CD8-positive, alpha-beta memory T cell (primary cell): ENCODE measurements around the gene LITAF. TPM values are rescaled to one million over a fixed set of nuclear protein-coding genes. Genes with fewer than 3 reads are reported as not detected.
A peak's percentile ranks its signal among the peaks of the same experiment; 100 is the strongest.
"Not testable (repeated sequence)": the region's sequence is repeated elsewhere in the genome, so short reads cannot be mapped to it uniquely, and the experiment has no call there.

Experiments
- CTCF ChIA-PET: fragments of 350-600 bp; sonication (Branson Sonifier 250); formaldehyde crosslinking; loops from one replicate; lab custom pipeline; 2021; ENCODE audit warnings: antibody characterized with exemption; lab: Charles Lee
- POLR2A ChIA-PET: fragments of 350-600 bp; sonication (Branson Sonifier 250); formaldehyde crosslinking; loops from one replicate; lab custom pipeline; 2021; ENCODE audit warnings: antibody characterized with exemption; lab: Charles Lee
- DNase-seq, 5 donors: peaks; one replicate each; pipeline versions ENCODE4 v3.0.0 to v3.0.0-alpha.2; 2020 to 2022; ENCODE audit warnings: mixed read lengths in 1 of 5
- H3K27ac ChIP-seq: one replicate; pipeline ENCODE4 v1.7.0; 2013; ENCODE audit warnings: low read depth, mild to moderate bottlenecking, low read length, moderate library complexity
- H3K27me3 ChIP-seq: 2 replicates; pipeline ENCODE4 v1.7.0; 2013; ENCODE audit warnings: low read length, mild to moderate bottlenecking; ENCODE audit not compliant: insufficient read depth, poor library complexity, severe bottlenecking
- H3K36me3 ChIP-seq: 2 replicates; pipeline ENCODE4 v1.7.0; 2013; ENCODE audit warnings: mild to moderate bottlenecking, low read length, moderate library complexity; ENCODE audit not compliant: insufficient read depth
- H3K4me1 ChIP-seq: 2 replicates; pipeline ENCODE4 v1.7.0; 2013; ENCODE audit warnings: mild to moderate bottlenecking, low read length, moderate library complexity; ENCODE audit not compliant: insufficient read depth
- H3K4me3 ChIP-seq: 2 replicates; pipeline ENCODE4 v1.7.0; 2013; ENCODE audit warnings: mild to moderate bottlenecking, low read length
- H3K9me3 ChIP-seq: 2 replicates; pipeline ENCODE4 v1.7.0; 2013; ENCODE audit warnings: mild to moderate bottlenecking, low read length
- H3K27ac Mint-ChIP-seq, 8 donors: one replicate each; pipeline ENCODE4 v1.8.0; 2020 to 2021; ENCODE audit warnings: mixed read lengths in 8 of 8, mild to moderate bottlenecking in 6 of 8, inconsistent platforms in 3 of 8, moderate library complexity in 3 of 8
- H3K27me3 Mint-ChIP-seq, 2 donors: one replicate each; pipeline ENCODE4 v1.8.0; 2020 to 2021; ENCODE audit warnings: mixed read lengths in 2 of 2, mild to moderate bottlenecking in 1 of 2, moderate library complexity in 1 of 2
- H3K36me3 Mint-ChIP-seq, 3 donors: one replicate each; pipeline ENCODE4 v1.8.0; 2020 to 2021; ENCODE audit warnings: mixed read lengths in 3 of 3, inconsistent platforms in 1 of 3, mild to moderate bottlenecking in 1 of 3
- H3K4me1 Mint-ChIP-seq, 3 donors: one replicate each; pipeline ENCODE4 v1.8.0; 2020 to 2021; ENCODE audit warnings: mixed read lengths in 3 of 3, inconsistent platforms in 1 of 3, mild to moderate bottlenecking in 1 of 3
- H3K4me3 Mint-ChIP-seq, 7 donors: one replicate each; pipeline ENCODE4 v1.8.0; 2020 to 2021; ENCODE audit warnings: mixed read lengths in 7 of 7, mild to moderate bottlenecking in 6 of 7, moderate library complexity in 4 of 7, inconsistent platforms in 2 of 7
- H3K9me3 Mint-ChIP-seq, 5 donors: one replicate each; pipeline ENCODE4 v1.8.0; 2020 to 2022; ENCODE audit warnings: mixed read lengths in 5 of 5, mild to moderate bottlenecking in 3 of 5, moderate library complexity in 2 of 5, inconsistent platforms in 1 of 5
- polyA plus RNA-seq: library from polyadenylated mRNA; unstranded; fragments of 300-500 nt; fragmentation: Illumina TruSeq; gene quantifications from one replicate; pipeline ENCODE4 v1.2.3, GENCODE V29; 2021
- total RNA-seq, 2 experiments: library from RNA; stranded (reverse); gene quantifications; one replicate each; pipeline ENCODE4 v1.2.3, GENCODE V29; 2021

LITAF gene
- total and polyA plus RNA-seq, 3 experiments from 2014 or later, result 199 to 629 (median 201) TPM

GRCh38 chr16:11510178-11510973, 76.3 kb downstream of the LITAF start:
- Histone ChIP-seq H3K27ac (no peak overlapping the region), H3K4me3 (no peak overlapping the region), H3K9me3 (no peaks in the 10 kb centered on the region), H3K4me1 (no peaks in the 10 kb centered on the region), H3K27me3 (no peaks in the 10 kb centered on the region), H3K36me3 (no peaks in the 10 kb centered on the region)
- ChIA-PET POLR2A (no interaction called here), CTCF (interaction anchor here (1.5 to 1.7 kb wide), 2 partner anchors 11 to 22 kb away, joined by 4 read pairs; no protein-coding TSS in a partner anchor)
- Mint-ChIP-seq H3K4me3 (no peak overlapping the region), H3K36me3 (peaks cover 0 to 8% (median 7%) of the 10 kb centered on the region in 3 donors), H3K4me1 (no peaks in the 10 kb centered on the region), H3K27me3 (no peaks in the 10 kb centered on the region), H3K9me3 (no peaks in the 10 kb centered on the region), H3K27ac (peak overlapping the region in 1 of 8 donors; percentile 11)
- DNase-seq, result no peak

- Histone ChIP-seq H3K27me3 (no peaks in the 10 kb centered on the region), H3K36me3 (no peaks in the 10 kb centered on the region), H3K4me1 (no peaks in the 10 kb centered on the region), H3K27ac (no peak overlapping the region), H3K4me3 (no peak overlapping the region), H3K9me3 (no peaks in the 10 kb centered on the region)
- no peak overlapping the region for H3K4me3 Mint-ChIP-seq
- DNase-seq, result no peak
- ChIA-PET CTCF (interaction anchor here (0.7 kb wide), 1 partner anchor 12 kb away, joined by 3 read pairs; no protein-coding TSS in a partner anchor), POLR2A (no interaction called here)
- no peaks in the 10 kb centered on the region for H3K9me3 Mint-ChIP-seq
- no peaks in the 10 kb centered on the region for H3K27me3 Mint-ChIP-seq
- H3K4me1 Mint-ChIP-seq, result no peaks in the 10 kb centered on the region
- no peak overlapping the region for H3K27ac Mint-ChIP-seq
- H3K36me3 Mint-ChIP-seq, result peaks cover 0 to 7% (median 6%) of the 10 kb centered on the region in 3 donors
Observed at GRCh38 chr16:11507991-11508390, 78.7 kb downstream of the LITAF start.

GRCh38 chr16:11507350-11507749, 79.4 kb downstream of the LITAF start:
- H3K27ac Mint-ChIP-seq, result no peak overlapping the region
- Histone ChIP-seq H3K4me3 (no peak overlapping the region), H3K27me3 (no peaks in the 10 kb centered on the region), H3K9me3 (no peaks in the 10 kb centered on the region), H3K27ac (no peak overlapping the region), H3K4me1 (no peaks in the 10 kb centered on the region), H3K36me3 (no peaks in the 10 kb centered on the region)
- peak overlapping the region in 1 of 7 donors; percentile 65 for H3K4me3 Mint-ChIP-seq
- H3K27me3 Mint-ChIP-seq, result no peaks in the 10 kb centered on the region
- peaks cover 0 to 7% (median 6%) of the 10 kb centered on the region in 3 donors for H3K36me3 Mint-ChIP-seq
- DNase-seq, result no peak
- H3K9me3 Mint-ChIP-seq, result no peaks in the 10 kb centered on the region
- H3K4me1 Mint-ChIP-seq, result no peaks in the 10 kb centered on the region
- ChIA-PET POLR2A (no interaction called here), CTCF (interaction anchor here (0.7 kb wide), 1 partner anchor 11 kb away, joined by 3 read pairs; no protein-coding TSS in a partner anchor)

GRCh38 chr16:11506741-11507305, 79.9 kb downstream of the LITAF start:
- Histone ChIP-seq H3K27ac (no peak overlapping the region), H3K4me1 (no peaks in the 10 kb centered on the region), H3K36me3 (no peaks in the 10 kb centered on the region), H3K9me3 (no peaks in the 10 kb centered on the region), H3K4me3 (no peak overlapping the region), H3K27me3 (no peaks in the 10 kb centered on the region)
- Mint-ChIP-seq H3K9me3 (no peaks in the 10 kb centered on the region), H3K36me3 (peaks cover 0 to 7% (median 6%) of the 10 kb centered on the region in 3 donors), H3K4me1 (no peaks in the 10 kb centered on the region), H3K27ac (no peak overlapping the region), H3K4me3 (no peak overlapping the region), H3K27me3 (no peaks in the 10 kb centered on the region)
- no peak for DNase-seq
- ChIA-PET POLR2A (no interaction called here), CTCF (interaction anchor here (1.3 kb wide), 1 partner anchor 25 kb away, joined by 3 read pairs; no protein-coding TSS in a partner anchor)

- CTCF ChIA-PET, H3K9me3 ChIP-seq, DNase-seq, H3K9me3 Mint-ChIP-seq, H3K4me1 ChIP-seq, H3K27me3 Mint-ChIP-seq, H3K27ac ChIP-seq, H3K36me3 Mint-ChIP-seq, H3K27me3 ChIP-seq, H3K4me3 Mint-ChIP-seq, H3K36me3 ChIP-seq, H3K4me3 ChIP-seq, H3K4me1 Mint-ChIP-seq: not testable (repeated sequence)
- H3K27ac Mint-ChIP-seq, result peak overlapping the region in 1 of 8 donors; percentile 29
- POLR2A ChIA-PET, result interaction anchor here (0.7 kb wide), 1 partner anchor 38 kb away, joined by 5 read pairs; no protein-coding TSS in a partner anchor
Observed at GRCh38 chr16:11504261-11504660, 82.5 kb downstream of the LITAF start.

- no peak overlapping the region for H3K4me3 Mint-ChIP-seq
- no peak overlapping the region for H3K27ac ChIP-seq
- H3K4me1 Mint-ChIP-seq, result peaks cover 0 to 1% (median 0%) of the 10 kb centered on the region in 3 donors
- H3K36me3 ChIP-seq, result no peaks in the 10 kb centered on the region
- CTCF ChIA-PET, result no interaction called here
- no peak for DNase-seq
- no peaks in the 10 kb centered on the region for H3K27me3 ChIP-seq
- POLR2A ChIA-PET, result no interaction called here
- H3K4me3 ChIP-seq, result no peak overlapping the region
- H3K36me3 Mint-ChIP-seq, result no peaks in the 10 kb centered on the region
- H3K27ac Mint-ChIP-seq, result peak overlapping the region in 1 of 8 donors; percentile 30
- no peaks in the 10 kb centered on the region for H3K27me3 Mint-ChIP-seq
- no peaks in the 10 kb centered on the region for H3K9me3 ChIP-seq
- no peaks in the 10 kb centered on the region for H3K4me1 ChIP-seq
- no peaks in the 10 kb centered on the region for H3K9me3 Mint-ChIP-seq
Observed at GRCh38 chr16:11503566-11503965, 83.2 kb downstream of the LITAF start.

GRCh38 chr16:11502239-11502638, 84.5 kb downstream of the LITAF start:
- no peaks in the 10 kb centered on the region for H3K27me3 ChIP-seq
- ChIA-PET POLR2A (no interaction called here), CTCF (interaction anchor here (1.8 kb wide), 1 partner anchor 29 kb away, joined by 5 read pairs; no protein-coding TSS in a partner anchor)
- Mint-ChIP-seq H3K27ac (peak overlapping the region in 1 of 8 donors; percentile 50), H3K36me3 (no peaks in the 10 kb centered on the region), H3K9me3 (no peaks in the 10 kb centered on the region), H3K4me1 (peaks cover 5 to 7% (median 5%) of the 10 kb centered on the region in 3 donors), H3K4me3 (no peak overlapping the region), H3K27me3 (no peaks in the 10 kb centered on the region)
- DNase-seq, result no peak
- H3K4me1 ChIP-seq, result no peaks in the 10 kb centered on the region
- no peak overlapping the region for H3K4me3 ChIP-seq
- no peaks in the 10 kb centered on the region for H3K9me3 ChIP-seq
- no peak overlapping the region for H3K27ac ChIP-seq
- no peaks in the 10 kb centered on the region for H3K36me3 ChIP-seq

- no peaks in the 10 kb centered on the region for H3K9me3 Mint-ChIP-seq
- Histone ChIP-seq H3K27me3 (no peaks in the 10 kb centered on the region), H3K36me3 (no peaks in the 10 kb centered on the region), H3K9me3 (no peaks in the 10 kb centered on the region), H3K4me3 (no peak overlapping the region), H3K4me1 (no peaks in the 10 kb centered on the region), H3K27ac (no peak overlapping the region)
- no peak for DNase-seq
- ChIA-PET POLR2A (interaction anchor here (0.6 kb wide), 1 partner anchor 430 kb away, joined by 5 read pairs; no protein-coding TSS in a partner anchor), CTCF (interaction anchor here (1.8 kb wide), 1 partner anchor 30 kb away, joined by 5 read pairs; no protein-coding TSS in a partner anchor)
- H3K4me3 Mint-ChIP-seq, result no peak overlapping the region
- peaks cover 5 to 11% (median 5%) of the 10 kb centered on the region in 3 donors for H3K4me1 Mint-ChIP-seq
- peak overlapping the region in 1 of 8 donors; percentile 60 for H3K27ac Mint-ChIP-seq
- H3K27me3 Mint-ChIP-seq, result no peaks in the 10 kb centered on the region
- H3K36me3 Mint-ChIP-seq, result no peaks in the 10 kb centered on the region
Observed at GRCh38 chr16:11501632-11502031, 85.1 kb downstream of the LITAF start.
